ENCODE measurements around the gene PTGIS. TPM values are rescaled to one million over a fixed set of nuclear protein-coding genes. Genes with fewer than 3 reads are reported as not detected.

PTGIS gene
- polyA plus RNA-seq, 3 donors: not detected

DNA sequence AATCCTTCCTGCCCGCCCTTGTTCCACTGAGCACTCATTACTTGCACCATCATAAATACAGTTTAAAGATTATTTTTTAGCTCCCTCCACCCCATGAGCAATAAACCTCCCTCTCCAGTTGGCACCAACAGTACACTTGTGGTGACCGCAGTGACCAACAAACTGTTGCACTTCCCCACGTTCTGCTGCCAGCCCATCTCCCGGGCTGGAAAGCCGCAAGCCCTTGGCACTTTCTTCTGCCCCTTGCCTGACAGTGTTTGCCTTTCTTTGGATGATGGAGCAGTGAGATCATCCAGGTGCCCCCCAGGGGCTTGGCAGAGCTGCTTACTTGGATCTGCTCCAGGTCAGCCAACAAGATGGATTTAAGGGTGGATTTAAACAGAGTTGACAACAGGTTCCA is 107.0 kb downstream of the PTGIS start:
- 66% methylated on average over 2 of the region's 5 CpGs for WGBS (ENCODE audit: insufficient coverage)
- Mint-ChIP-seq H3K27ac (no peak overlapping the region), H3K4me3 (no peak overlapping the region)

DNA sequence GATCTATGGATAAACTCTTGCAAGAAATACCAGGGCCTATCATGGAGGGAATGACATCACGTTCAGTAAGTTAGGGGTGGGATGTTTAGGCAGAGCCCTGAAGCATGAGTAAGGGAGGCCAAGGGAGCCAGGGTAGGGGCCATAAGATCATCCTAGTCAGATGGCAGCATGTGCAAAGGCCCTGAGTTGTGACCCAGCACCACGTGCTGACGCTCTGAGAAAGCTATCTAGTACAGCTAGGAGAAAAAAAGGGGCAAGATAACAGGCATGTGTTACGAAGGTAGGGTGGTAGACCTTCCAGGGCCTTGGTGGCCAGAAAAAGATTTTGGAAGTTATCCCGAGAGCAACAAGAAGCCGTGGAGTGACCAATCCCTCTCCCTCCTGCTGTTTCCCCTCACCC is 107.8 kb downstream of the PTGIS start:
- Mint-ChIP-seq H3K4me1 (no peaks in the 10 kb centered on the region), H3K36me3 (no peaks in the 10 kb centered on the region), H3K27ac (no peak overlapping the region), H3K9me3 (peaks cover 0 to 2% (median 0%) of the 10 kb centered on the region in 7 donors), H3K4me3 (no peak overlapping the region), H3K27me3 (ENCODE audit: low read depth in 3 of 3) (peaks cover 0 to 18% (median 12%) of the 10 kb centered on the region in 3 donors)
- intact Hi-C loops (cut with micrococcal nuclease): no loop called here
- no peaks in the 10 kb centered on the region for H3K27me3 ChIP-seq (ENCODE audit: control insufficient read depth in 2 of 2, insufficient read depth in 2 of 2, low read length in 2 of 2)
- no peaks in the 10 kb centered on the region for H3K79me2 ChIP-seq (ENCODE audit: insufficient read depth, low read length)
- H3K4me2 ChIP-seq (replicated peaks; ENCODE audit: extremely low read depth, low read length, poor library complexity, severe bottlenecking): no peak overlapping the region
- no peaks in the 10 kb centered on the region for H4K20me1 ChIP-seq (ENCODE audit: insufficient read depth, low read length)
- TF ChIP-seq, protein P1, sequence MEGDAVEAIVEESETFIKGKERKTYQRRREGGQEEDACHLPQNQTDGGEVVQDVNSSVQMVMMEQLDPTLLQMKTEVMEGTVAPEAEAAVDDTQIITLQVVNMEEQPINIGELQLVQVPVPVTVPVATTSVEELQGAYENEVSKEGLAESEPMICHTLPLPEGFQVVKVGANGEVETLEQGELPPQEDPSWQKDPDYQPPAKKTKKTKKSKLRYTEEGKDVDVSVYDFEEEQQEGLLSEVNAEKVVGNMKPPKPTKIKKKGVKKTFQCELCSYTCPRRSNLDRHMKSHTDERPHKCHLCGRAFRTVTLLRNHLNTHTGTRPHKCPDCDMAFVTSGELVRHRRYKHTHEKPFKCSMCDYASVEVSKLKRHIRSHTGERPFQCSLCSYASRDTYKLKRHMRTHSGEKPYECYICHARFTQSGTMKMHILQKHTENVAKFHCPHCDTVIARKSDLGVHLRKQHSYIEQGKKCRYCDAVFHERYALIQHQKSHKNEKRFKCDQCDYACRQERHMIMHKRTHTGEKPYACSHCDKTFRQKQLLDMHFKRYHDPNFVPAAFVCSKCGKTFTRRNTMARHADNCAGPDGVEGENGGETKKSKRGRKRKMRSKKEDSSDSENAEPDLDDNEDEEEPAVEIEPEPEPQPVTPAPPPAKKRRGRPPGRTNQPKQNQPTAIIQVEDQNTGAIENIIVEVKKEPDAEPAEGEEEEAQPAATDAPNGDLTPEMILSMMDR (IDR thresholded peaks at IDR 0.05): no peak
- H3K4me3 ChIP-seq (replicated peaks in 1 of 3; ENCODE audit: low read depth in 2 of 3, low read length in 3 of 3): no peak overlapping the region
- H2AFZ ChIP-seq (ENCODE audit: insufficient read depth, low read depth, low read length, poor library complexity, severe bottlenecking): no peak overlapping the region
- no peak overlapping the region for H3K9ac ChIP-seq (ENCODE audit: insufficient read depth, low read length, poor library complexity, severe bottlenecking)
- H3K4me1 ChIP-seq (ENCODE audit: control insufficient read depth in 1 of 2, insufficient read depth in 2 of 2, low read length in 2 of 2): no peaks in the 10 kb centered on the region
- 62% methylated on average over 3 of the region's 6 CpGs for WGBS (ENCODE audit: insufficient coverage)
- H3K36me3 ChIP-seq (replicated peaks in 1 of 2; ENCODE audit: control insufficient read depth in 1 of 2, insufficient read depth in 2 of 2, low read length in 2 of 2): no peaks in the 10 kb centered on the region
- no peaks in the 10 kb centered on the region for H3K9me3 ChIP-seq (replicated peaks in 1 of 2; ENCODE audit: control insufficient read depth in 1 of 2, insufficient read depth in 1 of 2, low read length in 2 of 2)
- no peak for DNase-seq
- no peak overlapping the region for H3K27ac ChIP-seq (ENCODE audit: low read depth in 1 of 2, low read length in 2 of 2)

More for the DNA sequence above, 107.0 kb downstream of the PTGIS start:
- H3K9me3 ChIP-seq (replicated peaks in 1 of 2; ENCODE audit: control insufficient read depth in 1 of 2, insufficient read depth in 1 of 2, low read length in 2 of 2): no peaks in the 10 kb centered on the region
- H2AFZ ChIP-seq (ENCODE audit: insufficient read depth, low read depth, low read length, poor library complexity, severe bottlenecking): no peak overlapping the region
- H3K4me2 ChIP-seq (replicated peaks; ENCODE audit: extremely low read depth, low read length, poor library complexity, severe bottlenecking): no peak overlapping the region
- H3K4me1 ChIP-seq (ENCODE audit: control insufficient read depth in 1 of 2, insufficient read depth in 2 of 2, low read length in 2 of 2): no peaks in the 10 kb centered on the region
- Mint-ChIP-seq H3K9me3 (peaks cover 0 to 2% (median 0%) of the 10 kb centered on the region in 7 donors), H3K36me3 (no peaks in the 10 kb centered on the region), H3K4me1 (no peaks in the 10 kb centered on the region), H3K27me3 (ENCODE audit: low read depth in 3 of 3) (peaks cover 0 to 18% (median 14%) of the 10 kb centered on the region in 3 donors)
- no peaks in the 10 kb centered on the region for H4K20me1 ChIP-seq (ENCODE audit: insufficient read depth, low read length)
- H3K27me3 ChIP-seq (ENCODE audit: control insufficient read depth in 2 of 2, insufficient read depth in 2 of 2, low read length in 2 of 2): no peaks in the 10 kb centered on the region
- H3K36me3 ChIP-seq (replicated peaks in 1 of 2; ENCODE audit: control insufficient read depth in 1 of 2, insufficient read depth in 2 of 2, low read length in 2 of 2): no peaks in the 10 kb centered on the region
- no peak overlapping the region for H3K4me3 ChIP-seq (replicated peaks in 1 of 3; ENCODE audit: low read depth in 2 of 3, low read length in 3 of 3)
- no peak for DNase-seq
- H3K79me2 ChIP-seq (ENCODE audit: insufficient read depth, low read length): no peaks in the 10 kb centered on the region
- TF ChIP-seq, protein P1 (IDR thresholded peaks at IDR 0.05): no peak
- no peak overlapping the region for H3K9ac ChIP-seq (ENCODE audit: insufficient read depth, low read length, poor library complexity, severe bottlenecking)
- H3K27ac ChIP-seq (ENCODE audit: low read depth in 1 of 2, low read length in 2 of 2): no peak overlapping the region
- intact Hi-C loops (cut with micrococcal nuclease): no loop called here
